Stomach (tissue), 4 donors: ENCODE measurements around the gene CSF2.

ENCODE experiments used
- CTCF ChIP-seq, 7 experiments: fragments of 450-650 bp in 4 of 7; fragments of 200-600 bp in 3 of 7; sonication (generic) in 3 of 7; IDR thresholded peaks; one replicate each; pipeline ENCODE4 v1.5.1; 2016 to 2019; ENCODE audit warnings: antibody characterized with exemption in 7 of 7, control low read depth in 2 of 7, mild to moderate bottlenecking in 1 of 7
- EP300 ChIP-seq: sonication (generic); formaldehyde crosslinking; IDR thresholded peaks from one replicate; pipeline ENCODE4 v1.6.1; 2017; ENCODE audit warnings: antibody characterized with exemption
- POLR2A ChIP-seq, 4 donors: fragments of 450-650 bp; IDR thresholded peaks; one replicate each; pipeline ENCODE4 v1.6.1; 2016; ENCODE audit warnings: antibody characterized with exemption in 4 of 4, control low read depth in 2 of 4, mild to moderate bottlenecking in 1 of 4, moderate library complexity in 1 of 4

- TF ChIP-seq CTCF (IDR thresholded peaks at IDR 0.05) (no peak), EP300 (no peak), POLR2A (IDR thresholded peaks at IDR 0.05) (no peak)
Observed at GRCh38 chr5:132102101-132102701, 28.6 kb downstream of the CSF2 start.
